ENCODE data around the gene HINT2. TPM values are rescaled to one million over a fixed set of nuclear protein-coding genes. Genes with fewer than 3 reads are reported as not detected.

The HINT2 gene
- total RNA-seq, 2 donors from 2014 or later, result 31.3 to 35.0 TPM

- Histone ChIP-seq H3K27me3 (no peaks in the 10 kb centered on the region), H3K4me3 (no peak overlapping the region), H3K27ac (peak overlapping the region; percentile 72 to 74), H3K4me1 (peaks cover 0 to 54% of the 10 kb centered on the region in 2 donors), H3K9me3 (no peaks in the 10 kb centered on the region), H3K36me3 (no peaks in the 10 kb centered on the region)
- no peak for DNase-seq (ENCODE audit: low spot score)
- no peak for TF ChIP-seq CTCF (IDR thresholded peaks at IDR 0.05)
Measured at GRCh38 chr9:35832814-35833213, 18.0 kb upstream of the HINT2 start.

GRCh38 chr9:35831040-35831439 lies 16.2 kb upstream of the HINT2 start:
- no peak for TF ChIP-seq CTCF (IDR thresholded peaks at IDR 0.05)
- H3K9me3 ChIP-seq, result no peaks in the 10 kb centered on the region
- no peaks in the 10 kb centered on the region for H3K36me3 ChIP-seq
- no peaks in the 10 kb centered on the region for H3K27me3 ChIP-seq
- no peak for DNase-seq (ENCODE audit: low spot score)
- peaks cover 0 to 54% of the 10 kb centered on the region in 2 donors for H3K4me1 ChIP-seq
- no peak overlapping the region for H3K4me3 ChIP-seq
- H3K27ac ChIP-seq, result no peak overlapping the region

GRCh38 chr9:35829764-35830096 lies 14.9 kb upstream of the HINT2 start:
- Histone ChIP-seq H3K4me3 (peak overlapping the region; percentile 51 to 72), H3K9me3 (no peaks in the 10 kb centered on the region), H3K4me1 (peaks cover 0 to 54% of the 10 kb centered on the region in 2 donors), H3K27me3 (no peaks in the 10 kb centered on the region), H3K27ac (peak overlapping the region; percentile 89 to 95), H3K36me3 (no peaks in the 10 kb centered on the region)
- DNase-seq (ENCODE audit: low spot score), result no peak
- TF ChIP-seq CTCF (IDR thresholded peaks at IDR 0.05), result no peak

GRCh38 chr9:35829084-35829763 lies 14.4 kb upstream of the HINT2 start, which contains the start of gene TMEM8B:
TMEM8B (plus strand) TSS chr9:35829228; CDS start chr9:35829448, 220 bp downstream.
- no peak for TF ChIP-seq CTCF (IDR thresholded peaks at IDR 0.05)
- no peaks in the 10 kb centered on the region for H3K27me3 ChIP-seq
- H3K27ac ChIP-seq, result peak within 1 kb of the TSS; percentile 89 to 95
- peaks cover 0 to 49% of the 10 kb centered on the region in 2 donors for H3K4me1 ChIP-seq
- H3K9me3 ChIP-seq, result no peaks in the 10 kb centered on the region
- DNase-seq (ENCODE audit: low spot score), result peak; percentile 99
- no peaks in the 10 kb centered on the region for H3K36me3 ChIP-seq
- H3K4me3 ChIP-seq, result peak within 1 kb of the TSS; percentile 51 to 72

- H3K9me3 ChIP-seq, result no peaks in the 10 kb centered on the region
- peak within 1 kb of the TSS; percentile 51 to 72 for H3K4me3 ChIP-seq
- no peak for TF ChIP-seq CTCF (IDR thresholded peaks at IDR 0.05)
- no peak for DNase-seq (ENCODE audit: low spot score)
- H3K27ac ChIP-seq, result peak within 1 kb of the TSS; percentile 89 to 95
- H3K27me3 ChIP-seq, result no peaks in the 10 kb centered on the region
- peaks cover 0 to 44% of the 10 kb centered on the region in 2 donors for H3K4me1 ChIP-seq
- H3K36me3 ChIP-seq, result no peaks in the 10 kb centered on the region
Measured at GRCh38 chr9:35828716-35829083, 13.9 kb upstream of the HINT2 start, which contains the start of gene FAM221B. FAM221B (minus strand) TSS chr9:35828732; CDS start chr9:35826161, 2,571 bp downstream.

- Histone ChIP-seq H3K4me3 (no peak overlapping the region), H3K36me3 (no peaks in the 10 kb centered on the region), H3K27me3 (no peaks in the 10 kb centered on the region), H3K4me1 (peaks cover 0 to 32% of the 10 kb centered on the region in 2 donors), H3K27ac (no peak overlapping the region), H3K9me3 (no peaks in the 10 kb centered on the region)
- TF ChIP-seq CTCF (IDR thresholded peaks at IDR 0.05), result no peak
- DNase-seq (ENCODE audit: low spot score), result no peak
Measured at GRCh38 chr9:35827486-35827885, 12.6 kb upstream of the HINT2 start.
